WTC11 (cell line): ENCODE data around the gene TBL1XR1. TPM values are rescaled to one million over a fixed set of nuclear protein-coding genes. Genes with fewer than 3 reads are reported as not detected.

ENCODE experiments used
- ATAC-seq: fragments of 200-7000 bp; cut with Tn5 transposase; 2 replicates; pipeline ENCODE4 v1.10.0; 2021; ENCODE audit warnings: mild to moderate bottlenecking, moderate library complexity
- CTCF ChIA-PET: fragments of 300-600 bp; sonication (Branson Sonifier 250); formaldehyde crosslinking; loops from one replicate; lab custom pipeline; 2021; ENCODE audit warnings: antibody characterized with exemption; lab: Charles Lee
- POLR2A ChIA-PET: fragments of 350-600 bp; sonication (Branson Sonifier 250); formaldehyde crosslinking; loops from one replicate; lab custom pipeline; 2021; ENCODE audit warnings: antibody characterized with exemption; lab: Charles Lee
- DNase-seq: peaks from one replicate; pipeline ENCODE4 v3.0.0; 2021; ENCODE audit warnings: low spot score
- H3K27ac Mint-ChIP-seq: 2 replicates; pipeline ENCODE4 v1.8.0; 2021; ENCODE audit warnings: mixed read lengths
- H3K27me3 Mint-ChIP-seq: 2 replicates; pipeline ENCODE4 v1.8.0; 2021; ENCODE audit warnings: low read depth, mild to moderate bottlenecking, moderate library complexity, mixed read lengths
- H3K36me3 Mint-ChIP-seq: 2 replicates; pipeline ENCODE4 v1.8.0; 2021; ENCODE audit warnings: mixed read lengths
- H3K4me1 Mint-ChIP-seq: 2 replicates; pipeline ENCODE4 v1.8.0; 2022; ENCODE audit warnings: mixed read lengths
- H3K4me3 Mint-ChIP-seq: 2 replicates; pipeline ENCODE4 v1.8.0; 2021; ENCODE audit warnings: mild to moderate bottlenecking, moderate library complexity, mixed read lengths
- H3K9me3 Mint-ChIP-seq: 2 replicates; pipeline ENCODE4 v1.8.0; 2021; ENCODE audit warnings: mixed read lengths
- ARID4B ChIP-seq: sonication (generic); formaldehyde crosslinking; IDR thresholded peaks from 2 replicates; pipeline ENCODE4 v1.8.0; 2023; ENCODE audit warnings: missing genetic modification reagents, mild to moderate bottlenecking, borderline replicate concordance
- CREM ChIP-seq: sonication (generic); formaldehyde crosslinking; IDR thresholded peaks from 2 replicates; pipeline ENCODE4 v1.8.1; 2022; ENCODE audit warnings: mild to moderate bottlenecking, missing genetic modification reagents, moderate library complexity
- EMX1 ChIP-seq: fragments of 250-450 bp; sonication (Bioruptor Pico); IDR thresholded peaks from 2 replicates; pipeline ENCODE4 v1.8.0; 2021; ENCODE audit warnings: mild to moderate bottlenecking
- ERG ChIP-seq: fragments of 250-450 bp; sonication (Bioruptor Pico); IDR thresholded peaks from 2 replicates; pipeline ENCODE4 v1.8.0; 2021; ENCODE audit warnings: mild to moderate bottlenecking
- ESRRA ChIP-seq: sonication (generic); formaldehyde crosslinking; IDR thresholded peaks from 2 replicates; pipeline ENCODE4 v1.8.1; 2022; ENCODE audit warnings: mild to moderate bottlenecking, missing genetic modification reagents, borderline replicate concordance
- MLX ChIP-seq: sonication (generic); formaldehyde crosslinking; IDR thresholded peaks from 2 replicates; pipeline ENCODE4 v1.8.1; 2023; ENCODE audit warnings: mild to moderate bottlenecking, missing genetic modification reagents, moderate library complexity
- NFATC4 ChIP-seq: fragments of 250-450 bp; sonication (Bioruptor Pico); IDR thresholded peaks from 2 replicates; pipeline ENCODE4 v1.9.0; 2021; ENCODE audit warnings: mild to moderate bottlenecking
- NR1H2 ChIP-seq: sonication (generic); formaldehyde crosslinking; IDR thresholded peaks from 2 replicates; pipeline ENCODE4 v1.9.0; 2021; ENCODE audit warnings: mild to moderate bottlenecking, moderate library complexity, missing genetic modification reagents
- RELA ChIP-seq: sonication (generic); formaldehyde crosslinking; IDR thresholded peaks from 2 replicates; pipeline ENCODE4 v1.8.1; 2022; ENCODE audit warnings: missing genetic modification reagents, mild to moderate bottlenecking, borderline replicate concordance
- RORB ChIP-seq: fragments of 250-450 bp; sonication (Bioruptor Pico); IDR thresholded peaks from 2 replicates; pipeline ENCODE4 v1.9.0; 2021; ENCODE audit warnings: mild to moderate bottlenecking
- SMAD3 ChIP-seq: sonication (generic); formaldehyde crosslinking; IDR thresholded peaks from 2 replicates; pipeline ENCODE4 v1.8.0; 2022; ENCODE audit warnings: missing genetic modification reagents, mild to moderate bottlenecking, borderline replicate concordance
- SP1 ChIP-seq: sonication (generic); formaldehyde crosslinking; conservative IDR thresholded peaks from 2 replicates; pipeline ENCODE4 v1.8.1; 2022; ENCODE audit warnings: missing genetic modification reagents
- TEAD4 ChIP-seq: sonication (generic); formaldehyde crosslinking; IDR thresholded peaks from 2 replicates; pipeline ENCODE4 v1.8.0; 2022; ENCODE audit warnings: mild to moderate bottlenecking, missing genetic modification reagents
- ZNF219 ChIP-seq: sonication (generic); formaldehyde crosslinking; IDR thresholded peaks from 2 replicates; pipeline ENCODE4 v1.8.0; 2023; ENCODE audit warnings: missing genetic modification reagents, mild to moderate bottlenecking, borderline replicate concordance
- ZNF396 ChIP-seq: fragments of 250-450 bp; sonication (Bioruptor Pico); IDR thresholded peaks from 2 replicates; pipeline ENCODE4 v1.8.0; 2021; ENCODE audit warnings: mild to moderate bottlenecking, moderate library complexity, borderline replicate concordance
- ZNF423 ChIP-seq: fragments of 250-450 bp; sonication (Bioruptor Pico); IDR thresholded peaks from 2 replicates; pipeline ENCODE4 v2.1.2; 2022; ENCODE audit warnings: mild to moderate bottlenecking, moderate library complexity
- ZNF512 ChIP-seq: sonication (generic); formaldehyde crosslinking; IDR thresholded peaks from 2 replicates; pipeline ENCODE4 v1.8.1; 2022; ENCODE audit warnings: missing genetic modification reagents, borderline replicate concordance
- total RNA-seq: library from RNA; stranded (reverse); gene quantifications from 3 replicates; pipeline ENCODE4 v1.2.3, GENCODE V29; 2021
- TF ChIP-seq, protein P1 (sequence below): sonication (generic); formaldehyde crosslinking; IDR thresholded peaks from 2 replicates; pipeline ENCODE4 v1.8.1; 2023; ENCODE audit warnings: mild to moderate bottlenecking, missing genetic modification reagents, moderate library complexity
- TF ChIP-seq, protein P2 (sequence below): fragments of 250-450 bp; sonication (Bioruptor Pico); conservative IDR thresholded peaks from 2 replicates; pipeline ENCODE4 v1.9.0; 2021; ENCODE audit warnings: mild to moderate bottlenecking

Gene TBL1XR1
- total RNA-seq, 1 experiment from 2014 or later: 148 TPM

DNA sequence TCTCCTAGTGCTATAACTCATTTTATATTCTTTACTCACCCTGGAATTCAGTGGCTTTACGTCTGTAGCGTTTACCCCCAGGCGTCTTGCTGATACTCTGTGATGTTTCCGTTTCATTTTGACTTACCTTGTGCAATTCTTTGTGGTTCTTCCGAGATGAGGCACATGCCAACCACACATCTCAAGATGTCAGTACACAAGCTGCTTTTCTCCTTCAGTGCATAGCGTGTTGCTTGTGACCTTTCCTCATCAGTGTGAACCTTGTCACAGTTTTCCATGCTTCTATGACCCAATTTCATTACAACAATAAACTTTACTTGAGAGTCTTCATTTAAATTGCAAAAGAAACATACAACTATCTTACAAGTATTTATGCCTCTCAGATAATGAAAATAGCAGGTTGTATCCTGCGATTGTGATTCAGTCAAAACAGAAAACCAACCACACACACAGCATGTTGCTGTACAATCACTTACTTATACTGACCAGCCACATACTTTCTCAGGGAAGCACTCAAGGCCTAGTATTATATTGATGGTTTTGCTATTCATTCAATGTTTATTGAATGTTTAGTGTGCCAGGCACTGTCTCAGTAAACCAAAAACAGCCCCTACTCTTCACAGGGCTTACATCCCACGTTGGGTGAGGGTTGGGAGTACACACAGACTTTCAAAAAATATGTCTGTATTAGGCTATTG lies 4.6 kb upstream of the TBL1XR1 start:
- CTCF ChIA-PET: no interaction called here
- POLR2A ChIA-PET: no interaction called here

GRCh38 chr3:177199206-177199760 lies 2.0 kb upstream of the TBL1XR1 start:
- ATAC-seq (no peak), DNase-seq (no peak)
- no peaks in the 10 kb centered on the region for H3K27me3 Mint-ChIP-seq
- peaks cover 8% of the 10 kb centered on the region for H3K9me3 Mint-ChIP-seq
- H3K4me1 Mint-ChIP-seq: peaks cover 35% of the 10 kb centered on the region
- peak overlapping the region; percentile 94 for H3K27ac Mint-ChIP-seq
- H3K4me3 Mint-ChIP-seq: peak overlapping the region; percentile 63
- peaks cover 14% of the 10 kb centered on the region for H3K36me3 Mint-ChIP-seq
- POLR2A ChIA-PET: interaction anchor here (0.7 to 6.0 kb wide), 2 partner anchors 61 to 161 kb away, joined by 4 to 78 read pairs; no protein-coding TSS in a partner anchor
- CTCF ChIA-PET: no interaction called here
- TF ChIP-seq NR1H2 (CRISPR knock-in tag) (no peak), SP1 (CRISPR knock-in tag) (no peak), ZNF219 (CRISPR knock-in tag) (no peak), MLX (CRISPR knock-in tag) (no peak), NFATC4 (CRISPR knock-in tag) (no peak), CREM (CRISPR knock-in tag) (no peak), RELA (CRISPR knock-in tag) (no peak), ESRRA (no peak), ZNF396 (CRISPR knock-in tag) (no peak), RORB (no peak), ZNF512 (no peak), ERG (CRISPR knock-in tag) (no peak), ZNF423 (CRISPR knock-in tag) (no peak)
- TF ChIP-seq, protein P1, sequence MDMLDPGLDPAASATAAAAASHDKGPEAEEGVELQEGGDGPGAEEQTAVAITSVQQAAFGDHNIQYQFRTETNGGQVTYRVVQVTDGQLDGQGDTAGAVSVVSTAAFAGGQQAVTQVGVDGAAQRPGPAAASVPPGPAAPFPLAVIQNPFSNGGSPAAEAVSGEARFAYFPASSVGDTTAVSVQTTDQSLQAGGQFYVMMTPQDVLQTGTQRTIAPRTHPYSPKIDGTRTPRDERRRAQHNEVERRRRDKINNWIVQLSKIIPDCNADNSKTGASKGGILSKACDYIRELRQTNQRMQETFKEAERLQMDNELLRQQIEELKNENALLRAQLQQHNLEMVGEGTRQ (CRISPR knock-in tag): no peak

More for the DNA sequence above, 4.6 kb upstream of the TBL1XR1 start:
- peak overlapping the region; percentile 1; the same call in 1 of the 2 replicates for H3K27ac Mint-ChIP-seq
- peaks cover 24% of the 10 kb centered on the region for H3K4me1 Mint-ChIP-seq
- no peak overlapping the region for H3K4me3 Mint-ChIP-seq
- H3K9me3 Mint-ChIP-seq: peaks cover 14% of the 10 kb centered on the region
- no peak for DNase-seq
- no peak for ATAC-seq
- H3K27me3 Mint-ChIP-seq: no peaks in the 10 kb centered on the region
- H3K36me3 Mint-ChIP-seq: peaks cover 23% of the 10 kb centered on the region
- TF ChIP-seq ARID4B (CRISPR knock-in tag) (no peak), EMX1 (CRISPR knock-in tag) (no peak), SMAD3 (CRISPR knock-in tag) (no peak), TEAD4 (CRISPR knock-in tag) (no peak)
- TF ChIP-seq, protein P2, sequence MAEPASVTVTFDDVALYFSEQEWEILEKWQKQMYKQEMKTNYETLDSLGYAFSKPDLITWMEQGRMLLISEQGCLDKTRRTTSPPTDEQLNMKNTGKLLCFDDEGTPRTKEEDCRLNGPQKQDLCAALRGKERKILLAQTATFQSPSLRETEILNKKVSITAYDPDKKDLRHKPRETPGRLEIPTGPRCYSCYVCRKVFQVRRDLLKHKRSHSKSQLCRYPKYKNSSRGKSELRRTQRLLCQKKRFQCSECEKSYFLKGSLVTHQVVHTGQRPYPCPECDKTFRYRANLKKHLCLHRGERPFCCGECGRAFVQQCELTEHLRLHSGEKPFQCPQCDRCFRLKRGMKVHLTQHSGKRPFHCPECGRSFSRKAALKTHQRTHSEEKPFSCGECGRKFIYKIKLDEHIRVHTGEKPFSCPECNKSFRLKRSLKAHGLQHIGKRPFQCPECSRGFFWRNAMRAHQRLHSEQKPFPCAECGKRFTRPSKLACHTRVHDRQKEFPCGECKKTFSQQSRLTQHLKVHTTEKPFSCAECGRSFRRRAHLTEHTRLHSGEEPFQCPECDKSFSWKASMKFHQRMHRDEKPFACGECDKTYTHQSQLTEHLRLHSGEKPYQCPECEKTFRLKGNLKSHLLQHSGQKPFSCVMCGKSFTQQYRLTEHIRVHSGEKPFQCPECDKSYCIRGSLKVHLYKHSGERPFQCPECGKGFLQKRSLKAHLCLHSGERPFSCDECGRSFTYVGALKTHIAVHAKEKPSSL (CRISPR knock-in tag): no peak
